H9 (cell line): ENCODE results near the gene TMEM181. TPM values are rescaled to one million over a fixed set of nuclear protein-coding genes. Genes with fewer than 3 reads are reported as not detected.
A peak's percentile ranks its signal among the peaks of the same experiment; 100 is the strongest.
"Not testable (repeated sequence)": the region's sequence is repeated elsewhere in the genome, so short reads cannot be mapped to it uniquely, and the experiment has no call there.

ENCODE experiments used
- DNase-seq: peaks from one replicate; pipeline ENCODE4 v3.0.0-alpha.2; 2017
- H2AFZ ChIP-seq: one replicate; pipeline ENCODE4 v1.6.1; 2013; ENCODE audit warnings: mild to moderate bottlenecking, low read length, control low read depth, moderate library complexity
- H2AK5ac ChIP-seq: 2 replicates; pipeline ENCODE4 v1.6.1; 2013; ENCODE audit warnings: low read length, control low read depth, mixed read lengths; ENCODE audit not compliant: insufficient read length
- H2BK120ac ChIP-seq: one replicate; pipeline ENCODE4 v1.6.1; 2013; ENCODE audit warnings: low read depth, mild to moderate bottlenecking, low read length, control low read depth, inconsistent platforms; ENCODE audit not compliant: poor library complexity, severe bottlenecking
- H2BK12ac ChIP-seq: 2 replicates; pipeline ENCODE4 v1.6.1; 2013; ENCODE audit warnings: low read length, control low read depth, mixed read lengths, low read depth; ENCODE audit not compliant: insufficient read length
- H2BK15ac ChIP-seq: 2 replicates; pipeline ENCODE4 v1.6.1; 2013; ENCODE audit warnings: low read depth, low read length, control low read depth
- H2BK20ac ChIP-seq: one replicate; pipeline ENCODE4 v1.6.1; 2013; ENCODE audit warnings: low read depth, mild to moderate bottlenecking, low read length, control low read depth, inconsistent platforms; ENCODE audit not compliant: poor library complexity, severe bottlenecking
- H2BK5ac ChIP-seq: 2 replicates; pipeline ENCODE4 v1.6.1; 2013; ENCODE audit warnings: low read length, control low read depth, mixed read lengths; ENCODE audit not compliant: insufficient read length
- H3K14ac ChIP-seq: 2 replicates; pipeline ENCODE4 v1.6.1; 2013; ENCODE audit warnings: low read length, control low read depth; ENCODE audit not compliant: insufficient read depth
- H3K18ac ChIP-seq: 2 replicates; pipeline ENCODE4 v1.6.1; 2013; ENCODE audit warnings: low read depth, mild to moderate bottlenecking, mixed read lengths, low read length, control low read depth; ENCODE audit not compliant: insufficient read length
- H3K23ac ChIP-seq: 2 replicates; pipeline ENCODE4 v1.6.1; 2013; ENCODE audit warnings: low read length, control low read depth, mixed read lengths, low read depth; ENCODE audit not compliant: insufficient read length
- H3K23me2 ChIP-seq: 2 replicates; pipeline ENCODE4 v1.6.1; 2013; ENCODE audit warnings: low read depth, mild to moderate bottlenecking, mixed read lengths, low read length, control low read depth; ENCODE audit not compliant: insufficient read length, poor library complexity, severe bottlenecking
- H3K27ac ChIP-seq: 2 replicates; pipeline ENCODE4 v1.5.1; 2013; ENCODE audit warnings: low read length, control low read depth, mixed read lengths, low read depth; ENCODE audit not compliant: insufficient read length
- H3K27me3 ChIP-seq: 2 replicates; pipeline ENCODE4 v1.6.1; 2013; ENCODE audit warnings: low read length, control low read depth, inconsistent platforms; ENCODE audit not compliant: insufficient read depth
- H3K4ac ChIP-seq: 2 replicates; pipeline ENCODE4 v1.6.1; 2013; ENCODE audit warnings: low read depth, mild to moderate bottlenecking, control low read depth, inconsistent platforms, low read length, moderate library complexity
- H3K4me1 ChIP-seq: 2 replicates; pipeline ENCODE4 v1.6.1; 2013; ENCODE audit warnings: low read length, control low read depth, inconsistent platforms; ENCODE audit not compliant: insufficient read depth
- H3K4me2 ChIP-seq: 2 replicates; pipeline ENCODE4 v1.6.1; 2013; ENCODE audit warnings: low read length, control low read depth, mixed read lengths; ENCODE audit not compliant: insufficient read length, insufficient read depth
- H3K56ac ChIP-seq: 2 replicates; pipeline ENCODE4 v1.6.1; 2013; ENCODE audit warnings: low read depth, mild to moderate bottlenecking, mixed read lengths, low read length, control low read depth; ENCODE audit not compliant: insufficient read length
- H3K79me1 ChIP-seq: 2 replicates; pipeline ENCODE4 v1.6.1; 2013; ENCODE audit warnings: low read depth, mild to moderate bottlenecking, moderate library complexity, low read length, control low read depth, inconsistent platforms; ENCODE audit not compliant: insufficient read depth, poor library complexity, severe bottlenecking
- H3K79me2 ChIP-seq: 2 replicates; pipeline ENCODE4 v1.6.1; 2013; ENCODE audit warnings: low read length, control low read depth, inconsistent platforms; ENCODE audit not compliant: insufficient read depth
- H3K9ac ChIP-seq: 2 replicates; pipeline ENCODE4 v1.6.1; 2013; ENCODE audit warnings: low read length, control low read depth, mixed read lengths; ENCODE audit not compliant: insufficient read length; ENCODE audit errors: extremely low read depth
- H3K9me3 ChIP-seq: one replicate; pipeline ENCODE4 v1.6.1; 2013; ENCODE audit warnings: low read depth, low read length, inconsistent platforms; ENCODE audit not compliant: control insufficient read depth
- H3T11ph ChIP-seq: one replicate; pipeline ENCODE4 v1.6.1; 2013; ENCODE audit warnings: mild to moderate bottlenecking, low read length, control low read depth, inconsistent platforms
- H4K20me1 ChIP-seq: one replicate; pipeline ENCODE4 v1.6.1; 2013; ENCODE audit not compliant: control insufficient read depth, insufficient read length, insufficient read depth
- H4K5ac ChIP-seq: 2 replicates; pipeline ENCODE4 v1.6.1; 2013; ENCODE audit warnings: low read depth, mild to moderate bottlenecking, mixed read lengths, low read length, control low read depth; ENCODE audit not compliant: insufficient read length
- H4K8ac ChIP-seq: replicated peaks from 2 replicates; pipeline ENCODE4 v1.6.1; 2013; ENCODE audit warnings: low read length, control low read depth, mixed read lengths, low read depth; ENCODE audit not compliant: insufficient read length
- H4K91ac ChIP-seq: 2 replicates; pipeline ENCODE4 v1.6.1; 2013; ENCODE audit warnings: low read depth, mild to moderate bottlenecking, moderate library complexity, mixed read lengths, low read length, control low read depth; ENCODE audit not compliant: insufficient read length
- H3K27ac Mint-ChIP-seq, 3 experiments: 2 replicates in 2 of 3; 3 replicates in 1 of 3; pipeline ENCODE4 v1.8.0; 2020 to 2021; ENCODE audit warnings: mixed read lengths in 3 of 3, mild to moderate bottlenecking in 1 of 3, moderate library complexity in 1 of 3
- H3K27me3 Mint-ChIP-seq: 2 replicates; pipeline ENCODE4 v1.8.0; 2021; ENCODE audit warnings: low read depth, mild to moderate bottlenecking, moderate library complexity, mixed read lengths
- H3K36me3 Mint-ChIP-seq, 3 experiments: 2 replicates in 2 of 3; 3 replicates in 1 of 3; pipeline ENCODE4 v1.8.0; 2020 to 2021; ENCODE audit warnings: low read depth in 3 of 3, mixed read lengths in 3 of 3; ENCODE audit not compliant: insufficient read depth in 1 of 3
- H3K4me1 Mint-ChIP-seq, 2 experiments: 2 replicates each; pipeline ENCODE4 v1.8.0; 2020; ENCODE audit warnings: mixed read lengths in 2 of 2
- H3K4me3 Mint-ChIP-seq, 2 experiments: 2 replicates in 1 of 2; 3 replicates in 1 of 2; pipeline ENCODE4 v1.8.0; 2020 to 2021; ENCODE audit warnings: mild to moderate bottlenecking in 2 of 2, mixed read lengths in 2 of 2, moderate library complexity in 1 of 2
- H3K9me3 Mint-ChIP-seq, 2 experiments: 2 replicates in 1 of 2; 3 replicates in 1 of 2; pipeline ENCODE4 v1.8.0; 2020; ENCODE audit warnings: mild to moderate bottlenecking in 2 of 2, mixed read lengths in 2 of 2, moderate library complexity in 1 of 2
- WGBS: extraction: QIAGEN DNeasy Blood & Tissue Kit; methylation state at CpG from one replicate; pipeline ENCODE4 v1.1.7; 2013; ENCODE audit warnings: missing lambda C conversion rate, low lambda C conversion rate, mixed read lengths; ENCODE audit not compliant: insufficient read length; ENCODE audit errors: extremely low coverage; 5-methylcytosine and 5-hydroxymethylcytosine counted together
- total RNA-seq: library from RNA; stranded (reverse); gene quantifications from 2 replicates; pipeline ENCODE4 v1.2.1, GENCODE V29; 2021
- TF ChIP-seq, protein P1 (sequence below): fragments of 200-600 bp; sonication (generic); conservative IDR thresholded peaks from 3 replicates; pipeline ENCODE4 v1.8.0; 2021; ENCODE audit warnings: antibody characterized with exemption, mild to moderate bottlenecking

Gene TMEM181
- total RNA-seq, 1 experiment from 2014 or later: 24.4 TPM

DNA sequence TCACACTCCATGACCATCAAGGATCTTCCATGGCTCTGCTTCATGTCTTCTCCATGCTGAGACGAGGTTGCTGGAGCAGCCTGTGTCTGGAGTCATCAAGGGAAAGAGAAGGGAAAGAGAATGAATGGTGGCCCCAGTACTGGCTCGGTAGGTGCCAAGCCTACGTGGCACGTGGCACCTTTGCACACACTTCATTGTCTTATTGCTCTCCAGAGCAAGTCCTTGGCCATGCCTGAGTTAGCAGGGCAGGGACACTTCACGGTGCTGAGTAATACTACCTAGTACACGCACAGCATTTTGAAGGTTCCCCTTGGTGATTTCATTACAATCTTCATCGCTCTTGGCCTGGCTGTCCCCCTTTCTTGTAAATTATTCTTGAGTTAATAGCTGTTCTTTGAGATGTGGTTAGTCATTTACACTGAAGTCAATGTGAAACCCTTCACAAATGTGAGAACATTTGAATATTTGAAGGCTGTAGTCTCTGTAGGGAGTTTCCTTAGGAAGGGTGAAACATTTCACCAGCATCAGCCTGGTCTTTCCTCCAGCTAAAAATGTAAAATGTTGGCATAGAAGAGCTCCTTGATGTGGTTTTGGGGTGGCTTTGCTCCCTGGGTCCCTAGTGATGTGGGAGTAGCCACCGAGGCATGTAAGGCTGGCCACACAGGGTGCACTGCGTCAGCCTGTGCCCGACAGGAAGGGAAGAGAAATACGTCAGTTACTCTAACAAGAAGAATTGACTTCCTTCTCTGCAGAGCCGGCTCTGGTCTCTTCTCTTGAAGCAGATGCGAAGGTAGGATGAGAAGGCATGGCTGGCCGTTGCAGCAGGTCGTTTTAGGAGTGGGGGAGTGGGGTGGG, 89.6 kb downstream of the TMEM181 start, which contains the start of gene SYTL3:
Gene SYTL3 (plus strand): TSS at position 766 of the 855 bp plus-strand sequence. CDS start 13,215 bp downstream, outside the sequence.
- no peak within 1 kb of the TSS for H2BK5ac ChIP-seq
- H4K91ac ChIP-seq: no peak within 1 kb of the TSS
- no peak within 1 kb of the TSS for H2BK12ac ChIP-seq
- no peak within 1 kb of the TSS for H2BK15ac ChIP-seq
- no peak within 1 kb of the TSS for H3T11ph ChIP-seq
- H3K27me3 Mint-ChIP-seq: peaks cover 20% of the 10 kb centered on the region
- H3K9me3 ChIP-seq: no peaks in the 10 kb centered on the region
- H2AK5ac ChIP-seq: no peak within 1 kb of the TSS
- no peak within 1 kb of the TSS for H3K4me2 ChIP-seq
- H3K23me2 ChIP-seq: no peaks in the 10 kb centered on the region
- H3K4ac ChIP-seq: no peak within 1 kb of the TSS
- no peak within 1 kb of the TSS for H3K27ac Mint-ChIP-seq
- H3K9ac ChIP-seq: no peak within 1 kb of the TSS
- no peak within 1 kb of the TSS for H3K4me3 Mint-ChIP-seq
- no peaks in the 10 kb centered on the region for H3K79me1 ChIP-seq
- H3K4me1 ChIP-seq: no peaks in the 10 kb centered on the region
- no peak within 1 kb of the TSS for H3K23ac ChIP-seq
- no peak within 1 kb of the TSS for H3K56ac ChIP-seq
- no peak within 1 kb of the TSS for H2AFZ ChIP-seq
- no peaks in the 10 kb centered on the region for H4K20me1 ChIP-seq
- no peak within 1 kb of the TSS for H3K14ac ChIP-seq
- TF ChIP-seq, protein P1, sequence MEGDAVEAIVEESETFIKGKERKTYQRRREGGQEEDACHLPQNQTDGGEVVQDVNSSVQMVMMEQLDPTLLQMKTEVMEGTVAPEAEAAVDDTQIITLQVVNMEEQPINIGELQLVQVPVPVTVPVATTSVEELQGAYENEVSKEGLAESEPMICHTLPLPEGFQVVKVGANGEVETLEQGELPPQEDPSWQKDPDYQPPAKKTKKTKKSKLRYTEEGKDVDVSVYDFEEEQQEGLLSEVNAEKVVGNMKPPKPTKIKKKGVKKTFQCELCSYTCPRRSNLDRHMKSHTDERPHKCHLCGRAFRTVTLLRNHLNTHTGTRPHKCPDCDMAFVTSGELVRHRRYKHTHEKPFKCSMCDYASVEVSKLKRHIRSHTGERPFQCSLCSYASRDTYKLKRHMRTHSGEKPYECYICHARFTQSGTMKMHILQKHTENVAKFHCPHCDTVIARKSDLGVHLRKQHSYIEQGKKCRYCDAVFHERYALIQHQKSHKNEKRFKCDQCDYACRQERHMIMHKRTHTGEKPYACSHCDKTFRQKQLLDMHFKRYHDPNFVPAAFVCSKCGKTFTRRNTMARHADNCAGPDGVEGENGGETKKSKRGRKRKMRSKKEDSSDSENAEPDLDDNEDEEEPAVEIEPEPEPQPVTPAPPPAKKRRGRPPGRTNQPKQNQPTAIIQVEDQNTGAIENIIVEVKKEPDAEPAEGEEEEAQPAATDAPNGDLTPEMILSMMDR: no peak
- WGBS: no CpG with 5 or more reads among the region's 15 CpGs
- H4K5ac ChIP-seq: no peak within 1 kb of the TSS
- no peak within 1 kb of the TSS for H2BK20ac ChIP-seq
- no peak within 1 kb of the TSS for H2BK120ac ChIP-seq
- no peak for DNase-seq
- H3K36me3 Mint-ChIP-seq: no peaks in the 10 kb centered on the region
- peaks cover 21 to 28% of the 10 kb centered on the region in 2 experiments for H3K4me1 Mint-ChIP-seq
- no peaks in the 10 kb centered on the region for H3K79me2 ChIP-seq
- peaks cover 5% of the 10 kb centered on the region; the same call in 1 of the 2 replicates for H3K27me3 ChIP-seq
- peak within 1 kb of the TSS; percentile 54 for H3K18ac ChIP-seq
- H3K27ac ChIP-seq: no peak within 1 kb of the TSS
- no peaks in the 10 kb centered on the region for H3K9me3 Mint-ChIP-seq
- H4K8ac ChIP-seq: no peak within 1 kb of the TSS

- no CpG with 5 or more reads among the region's 17 CpGs for WGBS
- not testable (repeated sequence) for H3K4ac ChIP-seq, H3K18ac ChIP-seq, H3K9me3 ChIP-seq, H3K23ac ChIP-seq, H3K4me2 ChIP-seq, H3K14ac ChIP-seq, H2AK5ac ChIP-seq, H2BK12ac ChIP-seq, H3K36me3 Mint-ChIP-seq, H2BK5ac ChIP-seq, H3K4me1 ChIP-seq, H4K91ac ChIP-seq, H3K9me3 Mint-ChIP-seq, H3K56ac ChIP-seq, H3K27me3 Mint-ChIP-seq, H3K27ac ChIP-seq, H2BK120ac ChIP-seq, H3K9ac ChIP-seq, H3K79me1 ChIP-seq, H4K20me1 ChIP-seq, H2AFZ ChIP-seq, H3K27me3 ChIP-seq, H4K8ac ChIP-seq, H3T11ph ChIP-seq, H3K23me2 ChIP-seq, DNase-seq, H3K79me2 ChIP-seq, H4K5ac ChIP-seq, H2BK20ac ChIP-seq, H3K4me3 Mint-ChIP-seq, H2BK15ac ChIP-seq
- H3K4me1 Mint-ChIP-seq: peaks cover 18 to 28% of the 10 kb centered on the region in 2 experiments
- H3K27ac Mint-ChIP-seq: peak overlapping the region in 1 of 3 experiments; percentile 80; a peak in 2 of 7 replicates
These were observed 92.3 kb downstream of the TMEM181 start for GRCh38 chr6:158651981-158652737.
